NCI-H146 treated with DMSO at 0.1 percent for 48 hours (cell line): ENCODE measurements around the gene PHF20.
"Not testable (repeated sequence)": the region's sequence is repeated elsewhere in the genome, so short reads cannot be mapped to it uniquely, and the experiment has no call there.

Experiments
- DNase-seq: peaks from one replicate; lab custom pipeline; 2025; ENCODE audit not compliant: unreplicated experiment; lab: John Stamatoyannopoulos, UW

PHF20 gene

GRCh38 chr20:35968930-35969329, 197.1 kb downstream of the PHF20 start:
- DNase-seq: no peak

GRCh38 chr20:35971981-35972380, 200.2 kb downstream of the PHF20 start:
- DNase-seq: no peak

- peak; percentile 71 for DNase-seq
These were observed 200.6 kb downstream of the PHF20 start for GRCh38 chr20:35972462-35972861.

GRCh38 chr20:35974256-35974655, 202.4 kb downstream of the PHF20 start:
- DNase-seq: no peak

GRCh38 chr20:35975576-35976373, 204.0 kb downstream of the PHF20 start:
- DNase-seq: no peak

GRCh38 chr20:35978041-35978513, 206.3 kb downstream of the PHF20 start:
- no peak for DNase-seq

GRCh38 chr20:35979544-35979943, 207.7 kb downstream of the PHF20 start:
- DNase-seq: no peak

GRCh38 chr20:35981969-35982368, 210.2 kb downstream of the PHF20 start:
- DNase-seq: no peak

- DNase-seq: no peak
These were observed 212.6 kb downstream of the PHF20 start for GRCh38 chr20:35984382-35984781.

- no peak for DNase-seq
These were observed 214.0 kb downstream of the PHF20 start for GRCh38 chr20:35985806-35986205.

GRCh38 chr20:35988910-35989463, 217.2 kb downstream of the PHF20 start:
- DNase-seq: no peak

GRCh38 chr20:35991142-35991771, 219.4 kb downstream of the PHF20 start:
- no peak for DNase-seq

GRCh38 chr20:35992713-35993335, 221.0 kb downstream of the PHF20 start:
- peak; percentile 81 for DNase-seq

GRCh38 chr20:35994994-35995453, 223.2 kb downstream of the PHF20 start:
- DNase-seq: peak; percentile 88

GRCh38 chr20:35996492-35996891, 224.7 kb downstream of the PHF20 start:
- DNase-seq: not testable (repeated sequence)
